Fibroblast of lung (primary cell): ENCODE data around the gene C1RL.

Experiments used
- EZH2 ChIP-seq: IDR thresholded peaks from 2 replicates; pipeline ENCODE4 v1.5.1; 2012; ENCODE audit warnings: low read length, control low read depth, mild to moderate bottlenecking; ENCODE audit errors: missing control alignments
- TF ChIP-seq, protein P1 (sequence below), 2 donors: IDR thresholded peaks in 1 of 2; conservative IDR thresholded peaks in 1 of 2; 1 replicate in 1 of 2; 2 replicates in 1 of 2; pipeline ENCODE4 v1.5.1; 2011 to 2012; ENCODE audit warnings: low read length in 2 of 2, control low read depth in 1 of 2, inconsistent platforms in 1 of 2, low read depth in 1 of 2, mild to moderate bottlenecking in 1 of 2

DNA sequence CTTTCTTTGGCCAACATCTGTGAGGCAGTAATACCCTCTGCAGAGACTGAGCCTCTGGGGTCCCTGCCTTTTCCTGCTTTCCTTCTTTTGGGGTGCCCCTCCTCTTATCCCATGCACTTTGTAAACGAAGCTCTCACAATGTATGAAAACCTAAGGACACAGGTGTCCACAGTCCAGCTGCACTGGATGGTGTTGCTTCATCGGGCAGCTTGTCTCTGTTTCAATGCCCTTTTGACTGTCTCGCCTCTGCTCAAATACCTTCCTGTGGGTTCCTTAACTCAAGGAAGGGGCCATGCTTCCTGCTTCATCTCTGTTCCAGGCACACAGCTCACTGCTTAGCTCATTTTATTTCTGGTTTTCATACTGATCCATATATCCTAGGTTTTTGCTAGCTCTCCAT lies 6.4 kb downstream of the C1RL start:
- TF ChIP-seq EZH2, result no peak
- TF ChIP-seq, protein P1, sequence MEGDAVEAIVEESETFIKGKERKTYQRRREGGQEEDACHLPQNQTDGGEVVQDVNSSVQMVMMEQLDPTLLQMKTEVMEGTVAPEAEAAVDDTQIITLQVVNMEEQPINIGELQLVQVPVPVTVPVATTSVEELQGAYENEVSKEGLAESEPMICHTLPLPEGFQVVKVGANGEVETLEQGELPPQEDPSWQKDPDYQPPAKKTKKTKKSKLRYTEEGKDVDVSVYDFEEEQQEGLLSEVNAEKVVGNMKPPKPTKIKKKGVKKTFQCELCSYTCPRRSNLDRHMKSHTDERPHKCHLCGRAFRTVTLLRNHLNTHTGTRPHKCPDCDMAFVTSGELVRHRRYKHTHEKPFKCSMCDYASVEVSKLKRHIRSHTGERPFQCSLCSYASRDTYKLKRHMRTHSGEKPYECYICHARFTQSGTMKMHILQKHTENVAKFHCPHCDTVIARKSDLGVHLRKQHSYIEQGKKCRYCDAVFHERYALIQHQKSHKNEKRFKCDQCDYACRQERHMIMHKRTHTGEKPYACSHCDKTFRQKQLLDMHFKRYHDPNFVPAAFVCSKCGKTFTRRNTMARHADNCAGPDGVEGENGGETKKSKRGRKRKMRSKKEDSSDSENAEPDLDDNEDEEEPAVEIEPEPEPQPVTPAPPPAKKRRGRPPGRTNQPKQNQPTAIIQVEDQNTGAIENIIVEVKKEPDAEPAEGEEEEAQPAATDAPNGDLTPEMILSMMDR (conservative IDR thresholded peaks at IDR 0.05 in 1 of 2, IDR thresholded peaks at IDR 0.05 in 1 of 2; ENCODE audit: low read depth in 1 of 2, low read length in 2 of 2), result no peak
